Testis (tissue), 3 donors: Measurements from ENCODE around the gene CLASP2. TPM values are rescaled to one million over a fixed set of nuclear protein-coding genes. Genes with fewer than 3 reads are reported as not detected.

Experiments used
- DNase-seq: peaks from one replicate; pipeline ENCODE4 v3.0.0-alpha.2; 2019
- H3K27ac ChIP-seq, 2 donors: fragments of 200-600 bp; sonication (generic); one replicate each; pipeline ENCODE4 v1.5.1; 2019
- H3K27me3 ChIP-seq: fragments of 200-600 bp; sonication (generic); one replicate; pipeline ENCODE4 v1.5.1; 2019
- H3K36me3 ChIP-seq: fragments of 200-600 bp; sonication (generic); one replicate; pipeline ENCODE4 v1.5.1; 2017; ENCODE audit warnings: low read depth; ENCODE audit errors: missing control alignments
- H3K4me1 ChIP-seq: fragments of 200-600 bp; sonication (generic); one replicate; pipeline ENCODE4 v1.5.1; 2019
- H3K4me3 ChIP-seq, 2 donors: fragments of 200-600 bp; sonication (generic); one replicate each; pipeline ENCODE4 v1.5.1; 2017 to 2019
- H3K9me3 ChIP-seq: fragments of 200-600 bp; sonication (generic); one replicate; pipeline ENCODE4 v1.5.1; 2017
- POLR2A ChIP-seq: fragments of 450-650 bp; IDR thresholded peaks from one replicate; pipeline ENCODE4 v1.6.1; 2017; ENCODE audit warnings: antibody characterized with exemption, mild to moderate bottlenecking, moderate library complexity
- WGBS, 2 donors: methylation state at CpG; one replicate each; pipeline ENCODE4 v1.1.5; 2018; 5-methylcytosine and 5-hydroxymethylcytosine counted together
- intact Hi-C: fragments of 100-400 bp; cut with DNase I; formaldehyde crosslinking; loops from one replicate; pipeline ENCODE4 v1.15.1; 2023; ENCODE audit warnings: low total_unique reads
- polyA plus RNA-seq: library from polyadenylated mRNA; stranded (reverse); fragments of 350-450 nt; fragmentation: Illumina TruSeq; extraction: RNeasy Lipid Tissue Mini Kit (QIAGEN cat#74804); gene quantifications from one replicate; pipeline ENCODE4 v1.2.3, GENCODE V29; 2014; ENCODE audit warnings: low read depth, low replicate concordance; ENCODE audit not compliant: insufficient read depth
- total RNA-seq, 2 donors: library from RNA; depleted of rRNA; stranded (reverse); fragments of >200 nt; gene quantifications; one replicate each; pipeline ENCODE4 v1.2.3, GENCODE V29; 2016
- TF ChIP-seq, protein P1 (sequence below), 3 experiments: fragments of 450-650 bp in 2 of 3; fragments of 200-600 bp in 1 of 3; sonication (generic) in 1 of 3; IDR thresholded peaks; one replicate each; pipeline ENCODE4 v1.5.1; 2016 to 2019; ENCODE audit warnings: antibody characterized with exemption in 3 of 3, mild to moderate bottlenecking in 2 of 3, moderate library complexity in 1 of 3

The CLASP2 gene
- total and polyA plus RNA-seq, 3 donors from 2014 or later = 21.5 to 72.1 (median 68.4) TPM

- intact Hi-C loops = no loop called here
- no peaks in the 10 kb centered on the region for H3K36me3 ChIP-seq
These were observed 136.4 kb downstream of the CLASP2 start for GRCh38 chr3:33581666-33582065.

DNA sequence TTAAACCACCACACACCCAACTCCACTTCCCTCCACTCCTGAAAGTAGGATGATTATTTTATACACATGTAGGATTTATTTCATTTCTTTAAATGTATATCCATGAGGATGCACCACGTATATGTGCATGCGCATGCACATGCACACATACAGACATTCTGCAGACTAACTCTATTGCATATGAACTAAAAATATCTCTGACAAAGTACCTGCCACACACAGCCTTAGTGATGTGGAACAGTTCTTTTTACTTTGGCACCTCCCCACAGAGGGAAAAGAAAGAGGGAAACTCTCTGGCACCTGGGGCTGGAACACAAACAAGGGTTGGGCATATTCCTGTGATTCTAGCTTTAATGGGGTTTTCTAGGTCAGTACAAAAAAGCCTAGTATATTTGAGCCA is 138.2 kb downstream of the CLASP2 start:
- no peak for DNase-seq
- Histone ChIP-seq H3K4me3 (no peak overlapping the region), H3K4me1 (no peaks in the 10 kb centered on the region), H3K36me3 (no peaks in the 10 kb centered on the region), H3K27ac (no peak overlapping the region), H3K27me3 (no peaks in the 10 kb centered on the region), H3K9me3 (no peaks in the 10 kb centered on the region)
- intact Hi-C loops = no loop called here
- WGBS, 2 donors = 99 to 100% methylated on average over 2 of the region's 2 CpGs
- TF ChIP-seq POLR2A = no peak
- TF ChIP-seq, protein P1, sequence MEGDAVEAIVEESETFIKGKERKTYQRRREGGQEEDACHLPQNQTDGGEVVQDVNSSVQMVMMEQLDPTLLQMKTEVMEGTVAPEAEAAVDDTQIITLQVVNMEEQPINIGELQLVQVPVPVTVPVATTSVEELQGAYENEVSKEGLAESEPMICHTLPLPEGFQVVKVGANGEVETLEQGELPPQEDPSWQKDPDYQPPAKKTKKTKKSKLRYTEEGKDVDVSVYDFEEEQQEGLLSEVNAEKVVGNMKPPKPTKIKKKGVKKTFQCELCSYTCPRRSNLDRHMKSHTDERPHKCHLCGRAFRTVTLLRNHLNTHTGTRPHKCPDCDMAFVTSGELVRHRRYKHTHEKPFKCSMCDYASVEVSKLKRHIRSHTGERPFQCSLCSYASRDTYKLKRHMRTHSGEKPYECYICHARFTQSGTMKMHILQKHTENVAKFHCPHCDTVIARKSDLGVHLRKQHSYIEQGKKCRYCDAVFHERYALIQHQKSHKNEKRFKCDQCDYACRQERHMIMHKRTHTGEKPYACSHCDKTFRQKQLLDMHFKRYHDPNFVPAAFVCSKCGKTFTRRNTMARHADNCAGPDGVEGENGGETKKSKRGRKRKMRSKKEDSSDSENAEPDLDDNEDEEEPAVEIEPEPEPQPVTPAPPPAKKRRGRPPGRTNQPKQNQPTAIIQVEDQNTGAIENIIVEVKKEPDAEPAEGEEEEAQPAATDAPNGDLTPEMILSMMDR (IDR thresholded peaks at IDR 0.05) = no peak

More at GRCh38 chr3:33581666-33582065, 136.4 kb downstream of the CLASP2 start:
- Histone ChIP-seq H3K4me1 (no peaks in the 10 kb centered on the region), H3K27ac (no peak overlapping the region), H3K9me3 (no peaks in the 10 kb centered on the region), H3K4me3 (no peak overlapping the region), H3K27me3 (no peaks in the 10 kb centered on the region)
- 89 to 95% methylated on average over 10 of the region's 10 CpGs for WGBS, 2 donors
- no peak for TF ChIP-seq POLR2A
- DNase-seq = no peak

DNA sequence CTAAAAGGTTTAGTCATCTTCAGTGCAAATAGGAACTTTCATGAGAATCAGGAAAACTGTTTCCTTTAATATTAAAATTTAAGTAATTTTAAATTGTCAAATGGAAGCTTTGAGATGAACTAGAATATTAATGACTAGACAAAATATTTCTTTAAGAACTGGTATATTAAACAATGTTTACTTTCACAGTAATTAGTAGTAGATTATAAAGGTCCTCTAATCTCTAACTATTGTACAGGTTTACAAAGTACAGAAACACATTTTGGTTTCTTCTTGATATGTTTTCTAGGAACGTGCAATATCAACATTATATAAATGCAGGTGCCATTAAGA is 138.9 kb downstream of the CLASP2 start:
- Histone ChIP-seq H3K4me3 (no peak overlapping the region), H3K4me1 (no peaks in the 10 kb centered on the region), H3K9me3 (no peaks in the 10 kb centered on the region), H3K27me3 (no peaks in the 10 kb centered on the region), H3K27ac (no peak overlapping the region), H3K36me3 (no peaks in the 10 kb centered on the region)
- intact Hi-C loops = no loop called here
- TF ChIP-seq, protein P1 (IDR thresholded peaks at IDR 0.05) = no peak
- no peak for TF ChIP-seq POLR2A
- no peak for DNase-seq
- 82 to 83% methylated on average over 1 of the region's 1 CpG for WGBS, 2 donors

DNA sequence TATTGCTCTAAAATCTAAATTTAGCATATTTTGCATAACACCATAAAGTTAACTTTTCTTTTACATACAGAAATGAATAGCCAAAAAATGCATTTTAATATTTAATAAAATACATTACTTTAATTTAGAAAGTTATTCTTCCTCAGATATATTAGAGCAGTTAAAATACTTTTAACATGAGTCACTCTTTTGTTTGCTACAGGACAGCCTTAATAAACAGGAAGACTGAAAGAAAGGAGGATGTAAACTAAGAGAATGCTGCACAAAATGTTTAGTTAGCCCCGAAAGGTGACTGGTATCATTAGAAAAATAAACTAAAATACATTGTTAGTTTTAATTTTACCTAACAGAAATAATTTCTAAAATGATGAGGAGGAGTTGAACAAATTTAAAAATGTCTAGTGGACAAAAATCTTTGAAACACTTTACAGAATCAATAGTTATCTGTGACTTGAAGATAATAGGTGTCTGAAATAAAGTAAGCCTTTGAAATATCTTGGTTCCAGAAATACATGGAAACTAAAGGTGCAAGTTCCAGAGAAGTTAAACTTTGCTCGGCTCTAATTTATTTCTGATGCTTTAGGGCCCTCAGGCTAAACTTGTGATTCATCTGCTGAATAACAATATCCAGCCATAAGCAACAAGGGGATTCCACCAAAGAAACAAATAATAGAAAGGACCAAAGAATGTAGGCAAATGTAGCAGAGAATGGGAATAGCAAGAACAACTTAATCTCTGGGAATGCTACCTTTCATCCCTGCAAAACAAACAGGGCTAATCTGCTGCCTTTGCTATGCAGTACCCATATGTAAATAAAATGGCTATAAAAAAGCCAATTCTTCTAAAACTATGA is 139.5 kb downstream of the CLASP2 start:
- no peaks in the 10 kb centered on the region for H3K36me3 ChIP-seq
- no peak for TF ChIP-seq POLR2A
- TF ChIP-seq, protein P1 (IDR thresholded peaks at IDR 0.05) = no peak
- intact Hi-C loops = no loop called here
- WGBS, 2 donors = 79 to 80% methylated on average over 2 of the region's 2 CpGs
- H3K4me3 ChIP-seq = no peak overlapping the region
- no peaks in the 10 kb centered on the region for H3K9me3 ChIP-seq
- H3K4me1 ChIP-seq = no peaks in the 10 kb centered on the region
- no peak for DNase-seq
- no peaks in the 10 kb centered on the region for H3K27me3 ChIP-seq
- H3K27ac ChIP-seq = no peak overlapping the region

DNA sequence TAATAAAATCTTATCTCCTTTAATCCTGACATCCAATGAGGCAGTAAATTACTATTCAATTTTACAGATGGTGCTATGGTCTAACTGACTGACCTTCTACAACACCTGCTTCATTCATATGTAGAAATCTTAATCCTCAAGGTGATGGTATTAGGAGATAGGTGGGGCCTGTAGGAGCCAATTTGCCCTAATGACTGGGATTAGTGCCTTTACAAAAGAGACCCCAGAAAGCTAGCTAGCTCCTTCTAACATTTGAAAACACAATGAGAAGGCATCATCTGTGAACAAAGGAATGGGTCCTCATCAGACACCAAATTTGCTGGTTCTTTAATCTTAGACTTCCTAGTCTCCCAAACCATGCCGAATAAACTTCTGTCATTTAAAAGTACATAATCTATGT is 140.5 kb downstream of the CLASP2 start:
- H3K36me3 ChIP-seq = no peaks in the 10 kb centered on the region
- H3K4me3 ChIP-seq = no peak overlapping the region
- intact Hi-C loops = no loop called here
- H3K27me3 ChIP-seq = no peaks in the 10 kb centered on the region
- DNase-seq = no peak
- no peaks in the 10 kb centered on the region for H3K4me1 ChIP-seq
- no peak for TF ChIP-seq POLR2A
- TF ChIP-seq, protein P1 (IDR thresholded peaks at IDR 0.05) = no peak
- no peaks in the 10 kb centered on the region for H3K9me3 ChIP-seq
- WGBS, 2 donors = 76 to 92% methylated on average over 1 of the region's 1 CpG
- no peak overlapping the region for H3K27ac ChIP-seq
